ENCODE data around the gene IL1A. TPM values are rescaled to one million over a fixed set of nuclear protein-coding genes. Genes with fewer than 3 reads are reported as not detected.

The IL1A gene
- total and polyA plus RNA-seq, 9 of the 15 experiments (the other 6 are each of a cell fraction or from before 2014, with no cell fraction given), result 0.03 to 0.27 (median 0.14) TPM; not detected in 2

DNA sequence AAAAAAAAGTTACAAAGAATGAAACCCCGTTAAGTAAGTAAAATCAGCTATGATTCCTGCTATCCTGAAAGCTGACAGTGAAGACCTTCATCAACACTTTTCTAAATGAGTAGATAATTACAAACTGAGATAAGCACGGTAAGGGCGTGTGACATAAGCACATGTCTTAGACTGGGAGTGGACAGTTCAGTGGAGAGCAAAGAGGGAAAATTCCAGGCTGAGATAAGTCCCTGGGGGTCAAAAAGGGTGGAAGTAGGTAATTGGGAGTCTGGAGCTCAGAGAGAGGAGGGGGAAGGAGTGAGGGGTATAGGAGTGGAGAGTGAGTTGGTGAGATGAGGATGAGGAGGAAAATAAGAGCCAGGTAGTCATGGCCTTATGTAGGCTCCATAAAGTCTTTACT, 4.4 kb upstream of the IL1A start (continued):
- TF ChIP-seq, protein P1, sequence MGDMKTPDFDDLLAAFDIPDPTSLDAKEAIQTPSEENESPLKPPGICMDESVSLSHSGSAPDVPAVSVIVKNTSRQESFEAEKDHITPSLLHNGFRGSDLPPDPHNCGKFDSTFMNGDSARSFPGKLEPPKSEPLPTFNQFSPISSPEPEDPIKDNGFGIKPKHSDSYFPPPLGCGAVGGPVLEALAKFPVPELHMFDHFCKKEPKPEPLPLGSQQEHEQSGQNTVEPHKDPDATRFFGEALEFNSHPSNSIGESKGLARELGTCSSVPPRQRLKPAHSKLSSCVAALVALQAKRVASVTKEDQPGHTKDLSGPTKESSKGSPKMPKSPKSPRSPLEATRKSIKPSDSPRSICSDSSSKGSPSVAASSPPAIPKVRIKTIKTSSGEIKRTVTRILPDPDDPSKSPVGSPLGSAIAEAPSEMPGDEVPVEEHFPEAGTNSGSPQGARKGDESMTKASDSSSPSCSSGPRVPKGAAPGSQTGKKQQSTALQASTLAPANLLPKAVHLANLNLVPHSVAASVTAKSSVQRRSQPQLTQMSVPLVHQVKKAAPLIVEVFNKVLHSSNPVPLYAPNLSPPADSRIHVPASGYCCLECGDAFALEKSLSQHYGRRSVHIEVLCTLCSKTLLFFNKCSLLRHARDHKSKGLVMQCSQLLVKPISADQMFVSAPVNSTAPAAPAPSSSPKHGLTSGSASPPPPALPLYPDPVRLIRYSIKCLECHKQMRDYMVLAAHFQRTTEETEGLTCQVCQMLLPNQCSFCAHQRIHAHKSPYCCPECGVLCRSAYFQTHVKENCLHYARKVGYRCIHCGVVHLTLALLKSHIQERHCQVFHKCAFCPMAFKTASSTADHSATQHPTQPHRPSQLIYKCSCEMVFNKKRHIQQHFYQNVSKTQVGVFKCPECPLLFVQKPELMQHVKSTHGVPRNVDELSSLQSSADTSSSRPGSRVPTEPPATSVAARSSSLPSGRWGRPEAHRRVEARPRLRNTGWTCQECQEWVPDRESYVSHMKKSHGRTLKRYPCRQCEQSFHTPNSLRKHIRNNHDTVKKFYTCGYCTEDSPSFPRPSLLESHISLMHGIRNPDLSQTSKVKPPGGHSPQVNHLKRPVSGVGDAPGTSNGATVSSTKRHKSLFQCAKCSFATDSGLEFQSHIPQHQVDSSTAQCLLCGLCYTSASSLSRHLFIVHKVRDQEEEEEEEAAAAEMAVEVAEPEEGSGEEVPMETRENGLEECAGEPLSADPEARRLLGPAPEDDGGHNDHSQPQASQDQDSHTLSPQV (IDR thresholded peaks at IDR 0.05), result 0 out of 2 replicates have a peak, but pooled peaks have one; percentile 21
- TF ChIP-seq, protein P2, sequence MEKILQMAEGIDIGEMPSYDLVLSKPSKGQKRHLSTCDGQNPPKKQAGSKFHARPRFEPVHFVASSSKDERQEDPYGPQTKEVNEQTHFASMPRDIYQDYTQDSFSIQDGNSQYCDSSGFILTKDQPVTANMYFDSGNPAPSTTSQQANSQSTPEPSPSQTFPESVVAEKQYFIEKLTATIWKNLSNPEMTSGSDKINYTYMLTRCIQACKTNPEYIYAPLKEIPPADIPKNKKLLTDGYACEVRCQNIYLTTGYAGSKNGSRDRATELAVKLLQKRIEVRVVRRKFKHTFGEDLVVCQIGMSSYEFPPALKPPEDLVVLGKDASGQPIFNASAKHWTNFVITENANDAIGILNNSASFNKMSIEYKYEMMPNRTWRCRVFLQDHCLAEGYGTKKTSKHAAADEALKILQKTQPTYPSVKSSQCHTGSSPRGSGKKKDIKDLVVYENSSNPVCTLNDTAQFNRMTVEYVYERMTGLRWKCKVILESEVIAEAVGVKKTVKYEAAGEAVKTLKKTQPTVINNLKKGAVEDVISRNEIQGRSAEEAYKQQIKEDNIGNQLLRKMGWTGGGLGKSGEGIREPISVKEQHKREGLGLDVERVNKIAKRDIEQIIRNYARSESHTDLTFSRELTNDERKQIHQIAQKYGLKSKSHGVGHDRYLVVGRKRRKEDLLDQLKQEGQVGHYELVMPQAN (IDR thresholded peaks at IDR 0.05; ENCODE audit: borderline replicate concordance), result peak; percentile 49; the same call in 1 of the 2 replicates
- peak in 1 of 2 experiments; percentile 39; a peak in 2 of 4 replicates for TF ChIP-seq FOXK2 (conservative IDR thresholded peaks at IDR 0.05 in 1 of 2, IDR thresholded peaks at IDR 0.05 in 1 of 2; ENCODE audit: low read depth in 2 of 2)
- peak; percentile 58; the same call in 1 of the 2 replicates for TF ChIP-seq HIVEP1 (CRISPR knock-in tag; IDR thresholded peaks at IDR 0.05)
- TF ChIP-seq, protein P3, sequence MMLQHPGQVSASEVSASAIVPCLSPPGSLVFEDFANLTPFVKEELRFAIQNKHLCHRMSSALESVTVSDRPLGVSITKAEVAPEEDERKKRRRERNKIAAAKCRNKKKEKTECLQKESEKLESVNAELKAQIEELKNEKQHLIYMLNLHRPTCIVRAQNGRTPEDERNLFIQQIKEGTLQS (IDR thresholded peaks at IDR 0.05), result 0 out of 2 replicates have a peak, but pooled peaks have one; percentile 20
- TF ChIP-seq, protein P3 (CRISPR knock-in tag; conservative IDR thresholded peaks at IDR 0.05), result no peak
- TF ChIP-seq MECOM (CRISPR knock-in tag; IDR thresholded peaks at IDR 0.05), result 0 out of 2 replicates have a peak, but pooled peaks have one; percentile 12
- 0 out of 2 replicates have a peak, but pooled peaks have one; percentile 26 for TF ChIP-seq ZNF766 (CRISPR knock-in tag; conservative IDR thresholded peaks at IDR 0.05)
- no peak for TF ChIP-seq HNRNPH1 (optimal IDR thresholded peaks at IDR 0.05; ENCODE audit: low read depth, low read length)
- TF ChIP-seq SMAD4 (CRISPR knock-in tag; conservative IDR thresholded peaks at IDR 0.05), result peak; percentile 33; the same call in 1 of the 2 replicates
- peak; percentile 66 for TF ChIP-seq SMARCA4 (IDR thresholded peaks at IDR 0.05)
- TF ChIP-seq ZNF551 (CRISPR knock-in tag; IDR thresholded peaks at IDR 0.05), result no peak

Data from K562 (cell line).